WERI-Rb-1 (cell line): ENCODE data around the gene RNF212.
A peak's percentile ranks its signal among the peaks of the same experiment; 100 is the strongest.

Experiments
- DNase-seq: peaks from one replicate; pipeline ENCODE4 v3.0.0-alpha.2; 2020
- H3K27ac ChIP-seq: fragments of 250-450 bp; sonication (Bioruptor Pico); 2 replicates; pipeline ENCODE4 v1.5.1; 2020; ENCODE audit warnings: mild to moderate bottlenecking, moderate library complexity
- H3K27me3 ChIP-seq: fragments of 250-450 bp; sonication (Bioruptor Pico); 2 replicates; pipeline ENCODE4 v1.5.1; 2021; ENCODE audit warnings: mild to moderate bottlenecking, low read depth, moderate library complexity; ENCODE audit not compliant: insufficient read depth, severe bottlenecking
- H3K36me3 ChIP-seq: fragments of 250-450 bp; sonication (Bioruptor Pico); 2 replicates; pipeline ENCODE4 v1.5.1; 2020; ENCODE audit warnings: mild to moderate bottlenecking, moderate library complexity
- H3K4me3 ChIP-seq: 2 replicates; pipeline ENCODE4 v1.5.1; 2011; ENCODE audit warnings: low read depth, mild to moderate bottlenecking, control low read depth, low read length
- H3K9me3 ChIP-seq: fragments of 250-450 bp; sonication (Bioruptor Pico); 2 replicates; pipeline ENCODE4 v1.5.1; 2021; ENCODE audit warnings: mild to moderate bottlenecking, moderate library complexity; ENCODE audit not compliant: severe bottlenecking
- TF ChIP-seq, protein P1 (sequence below): IDR thresholded peaks from 2 replicates; pipeline ENCODE4 v1.5.1; 2011; ENCODE audit warnings: low read depth, mild to moderate bottlenecking, control low read depth, inconsistent platforms, low read length

RNF212 gene

DNA sequence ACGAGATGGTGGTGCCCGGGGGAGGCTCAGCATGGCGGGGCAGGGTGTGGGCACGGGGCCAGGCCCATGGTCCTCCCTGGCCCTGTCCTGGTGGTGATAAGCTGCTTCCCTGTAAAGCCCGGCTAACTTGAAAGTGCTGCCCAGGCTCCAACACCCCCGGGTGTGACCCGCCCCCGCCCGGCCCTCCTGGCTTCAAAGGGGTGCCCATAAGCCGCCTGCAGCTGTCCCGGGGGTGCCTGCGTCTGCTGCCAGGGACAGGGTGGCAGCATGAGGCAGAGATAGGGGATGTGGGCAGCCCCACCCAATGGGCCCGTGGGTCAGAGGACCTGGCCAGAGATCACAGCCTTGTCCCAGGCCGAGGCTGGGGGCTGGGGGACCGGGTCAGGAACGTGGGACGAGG, 83.8 kb downstream of the RNF212 start:
- Histone ChIP-seq H3K27me3 (no peaks in the 10 kb centered on the region), H3K36me3 (peaks cover 17% of the 10 kb centered on the region), H3K4me3 (no peak overlapping the region), H3K9me3 (no peaks in the 10 kb centered on the region), H3K27ac (no peak overlapping the region)
- TF ChIP-seq, protein P1, sequence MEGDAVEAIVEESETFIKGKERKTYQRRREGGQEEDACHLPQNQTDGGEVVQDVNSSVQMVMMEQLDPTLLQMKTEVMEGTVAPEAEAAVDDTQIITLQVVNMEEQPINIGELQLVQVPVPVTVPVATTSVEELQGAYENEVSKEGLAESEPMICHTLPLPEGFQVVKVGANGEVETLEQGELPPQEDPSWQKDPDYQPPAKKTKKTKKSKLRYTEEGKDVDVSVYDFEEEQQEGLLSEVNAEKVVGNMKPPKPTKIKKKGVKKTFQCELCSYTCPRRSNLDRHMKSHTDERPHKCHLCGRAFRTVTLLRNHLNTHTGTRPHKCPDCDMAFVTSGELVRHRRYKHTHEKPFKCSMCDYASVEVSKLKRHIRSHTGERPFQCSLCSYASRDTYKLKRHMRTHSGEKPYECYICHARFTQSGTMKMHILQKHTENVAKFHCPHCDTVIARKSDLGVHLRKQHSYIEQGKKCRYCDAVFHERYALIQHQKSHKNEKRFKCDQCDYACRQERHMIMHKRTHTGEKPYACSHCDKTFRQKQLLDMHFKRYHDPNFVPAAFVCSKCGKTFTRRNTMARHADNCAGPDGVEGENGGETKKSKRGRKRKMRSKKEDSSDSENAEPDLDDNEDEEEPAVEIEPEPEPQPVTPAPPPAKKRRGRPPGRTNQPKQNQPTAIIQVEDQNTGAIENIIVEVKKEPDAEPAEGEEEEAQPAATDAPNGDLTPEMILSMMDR, result no peak
- no peak for DNase-seq

DNA sequence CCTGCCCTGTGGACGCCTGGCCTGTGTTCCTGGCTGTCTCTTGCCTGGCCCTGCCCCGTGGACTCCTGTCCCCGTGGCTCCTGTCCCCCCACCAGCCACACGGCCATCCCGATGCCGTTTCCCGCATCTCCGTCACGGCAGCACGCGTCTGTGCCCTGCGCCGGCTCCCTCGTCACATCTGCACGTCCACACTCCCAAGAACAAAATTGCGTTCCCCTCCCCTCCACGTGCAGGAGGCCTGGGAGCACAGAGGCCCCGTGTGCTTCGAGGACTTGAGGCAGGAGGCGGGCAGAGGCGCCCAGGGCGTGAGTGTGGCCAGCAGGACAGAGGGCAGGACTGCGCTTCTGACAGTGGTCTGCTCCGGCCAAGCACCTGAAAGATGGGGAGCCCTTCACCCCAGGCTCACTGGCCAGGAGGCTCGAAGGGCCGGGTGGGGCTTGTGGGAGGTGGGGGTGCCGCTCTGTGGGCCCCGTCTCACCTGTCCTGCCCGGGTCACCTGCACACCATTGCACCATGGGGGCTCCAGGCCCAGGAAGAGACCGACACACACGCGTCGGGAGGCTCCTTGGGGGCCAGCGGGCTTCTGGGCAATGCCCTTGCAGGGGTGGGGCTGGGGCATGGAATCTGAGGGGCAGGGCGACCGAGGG, 84.7 kb downstream of the RNF212 start:
- DNase-seq, result no peak
- Histone ChIP-seq H3K4me3 (no peak overlapping the region), H3K9me3 (no peaks in the 10 kb centered on the region), H3K27ac (no peak overlapping the region), H3K36me3 (peaks cover 21% of the 10 kb centered on the region), H3K27me3 (no peaks in the 10 kb centered on the region)
- TF ChIP-seq, protein P1, result no peak

DNA sequence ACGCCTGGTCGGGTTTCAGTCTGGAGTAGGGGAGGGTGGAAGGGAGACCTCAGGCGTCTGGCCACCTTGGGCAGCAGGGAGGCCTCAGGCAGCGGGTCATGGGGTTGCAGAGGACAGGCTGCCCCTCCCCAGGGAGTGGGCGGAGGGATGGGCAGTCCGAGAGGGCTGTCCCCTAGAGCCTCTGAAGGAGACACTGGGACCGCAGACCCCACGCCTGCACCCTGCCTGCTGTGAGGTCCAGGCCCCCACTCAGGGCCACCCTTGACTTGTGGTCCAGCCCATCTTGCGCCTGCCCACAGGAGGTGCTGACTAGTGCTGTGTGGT, 85.5 kb downstream of the RNF212 start:
- Histone ChIP-seq H3K36me3 (peaks cover 25% of the 10 kb centered on the region), H3K9me3 (no peaks in the 10 kb centered on the region), H3K4me3 (no peak overlapping the region), H3K27me3 (no peaks in the 10 kb centered on the region), H3K27ac (0 out of 2 replicates have a peak overlapping the region, but pooled peaks have one; percentile 7)
- TF ChIP-seq, protein P1, result no peak
- peak; percentile 56 for DNase-seq

DNA sequence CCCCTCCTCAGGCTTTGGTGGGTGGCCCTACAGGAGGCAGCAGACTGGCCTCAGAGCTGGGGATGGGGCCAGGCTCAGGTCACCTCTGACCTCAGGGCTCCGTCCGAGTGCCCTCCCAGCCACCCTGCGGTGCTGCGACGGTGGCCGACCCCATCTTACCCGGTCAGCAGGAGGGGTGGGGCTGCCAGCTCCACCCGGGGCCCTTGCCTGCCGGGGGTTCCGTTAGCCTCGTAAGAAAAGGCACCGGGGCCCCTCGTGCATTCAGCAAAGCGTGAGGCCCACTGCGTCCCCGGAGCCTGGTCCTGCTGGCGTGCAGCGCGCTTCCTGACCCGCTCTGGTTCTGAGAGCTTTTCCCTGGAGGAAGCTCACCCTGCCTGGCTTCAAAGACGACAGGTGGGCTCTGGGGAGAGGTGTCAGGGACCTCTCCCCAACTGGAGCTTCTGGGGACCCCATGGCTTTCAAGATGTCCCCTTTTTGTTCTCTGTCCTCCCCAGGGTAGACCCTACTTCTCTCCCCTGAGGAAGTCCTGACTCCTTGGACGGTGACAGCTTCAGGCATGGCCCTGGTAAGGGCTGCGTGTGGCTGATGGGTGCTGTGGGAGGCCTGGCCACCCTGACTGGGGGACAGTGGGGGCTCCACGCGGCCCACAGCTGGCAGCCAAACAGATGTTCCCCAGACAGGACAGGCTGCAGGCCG, 86.0 kb downstream of the RNF212 start:
- H3K27me3 ChIP-seq, result no peaks in the 10 kb centered on the region
- H3K9me3 ChIP-seq, result no peaks in the 10 kb centered on the region
- TF ChIP-seq, protein P1, result no peak
- no peak overlapping the region for H3K4me3 ChIP-seq
- H3K36me3 ChIP-seq, result peaks cover 29% of the 10 kb centered on the region
- H3K27ac ChIP-seq, result 0 out of 2 replicates have a peak overlapping the region, but pooled peaks have one; percentile 7
- DNase-seq, result no peak

DNA sequence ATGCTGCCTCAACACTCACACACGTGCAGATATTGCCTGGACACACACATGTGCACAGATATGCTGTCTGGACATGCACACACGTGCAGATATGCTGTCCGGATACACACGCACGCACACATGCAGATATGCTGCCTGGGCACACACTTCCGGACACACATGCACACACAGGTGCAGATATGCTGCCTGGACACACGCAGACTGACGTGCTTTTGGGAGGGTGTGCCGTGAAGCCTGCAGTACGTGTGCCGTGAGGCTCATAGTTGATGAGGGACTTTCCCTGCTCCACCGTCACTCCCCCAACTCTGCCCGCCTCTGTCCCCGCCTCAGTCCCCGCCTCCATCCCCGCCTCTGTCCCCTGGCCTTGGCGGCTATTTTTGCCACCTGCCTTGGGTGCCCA, 87.2 kb downstream of the RNF212 start:
- peaks cover 32% of the 10 kb centered on the region for H3K36me3 ChIP-seq
- TF ChIP-seq, protein P1, result no peak
- no peaks in the 10 kb centered on the region for H3K27me3 ChIP-seq
- H3K4me3 ChIP-seq, result no peak overlapping the region
- no peak overlapping the region for H3K27ac ChIP-seq
- DNase-seq, result peak; percentile 63
- H3K9me3 ChIP-seq, result no peaks in the 10 kb centered on the region
